ENCODE measurements around the gene PLIN5. TPM values are rescaled to one million over a fixed set of nuclear protein-coding genes. Genes with fewer than 3 reads are reported as not detected.
A peak's percentile ranks its signal among the peaks of the same experiment; 100 is the strongest.
"Not testable (repeated sequence)": the region's sequence is repeated elsewhere in the genome, so short reads cannot be mapped to it uniquely, and the experiment has no call there.

Gene PLIN5
- polyA plus RNA-seq, 3 donors, result 38.2 to 205 (median 66.1) TPM

- WGBS, 3 donors, result 85 to 86% (median 86%) methylated on average over 26 of the region's 26 CpGs
- no peak overlapping the region for H3K27ac ChIP-seq (ENCODE audit: low read depth, low read length)
Observed at GRCh38 chr19:4550479-4551050, 15.5 kb upstream of the PLIN5 start.

DNA sequence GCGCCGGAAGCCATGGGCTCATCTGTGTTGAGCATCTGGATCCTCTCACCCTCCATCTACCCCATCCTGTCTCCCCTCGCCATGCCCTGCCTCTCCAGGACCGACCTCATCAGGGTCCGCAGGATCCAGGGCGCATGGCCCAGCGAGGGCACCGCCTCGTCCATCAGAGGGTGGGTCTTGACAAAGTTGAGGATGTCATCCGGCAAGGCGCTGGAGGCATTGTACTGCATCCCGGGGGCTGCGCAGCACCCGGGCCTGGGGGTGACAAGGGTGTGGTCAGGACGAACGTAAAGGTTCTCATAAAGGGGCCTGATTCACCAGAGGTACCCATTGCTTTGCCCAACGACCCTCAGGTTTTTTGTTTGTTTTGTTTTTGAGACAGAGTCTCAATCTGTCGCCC, 15.0 kb upstream of the PLIN5 start:
- H3K27ac ChIP-seq (ENCODE audit: low read depth, low read length), result no peak overlapping the region
- 92 to 96% (median 93%) methylated on average over 18 of the region's 18 CpGs for WGBS, 3 donors

GRCh38 chr19:4548238-4548584, 13.2 kb upstream of the PLIN5 start:
- 64 to 69% (median 67%) methylated on average over 14 of the region's 14 CpGs for WGBS, 3 donors
- no peak overlapping the region for H3K27ac ChIP-seq (ENCODE audit: low read depth, low read length)

DNA sequence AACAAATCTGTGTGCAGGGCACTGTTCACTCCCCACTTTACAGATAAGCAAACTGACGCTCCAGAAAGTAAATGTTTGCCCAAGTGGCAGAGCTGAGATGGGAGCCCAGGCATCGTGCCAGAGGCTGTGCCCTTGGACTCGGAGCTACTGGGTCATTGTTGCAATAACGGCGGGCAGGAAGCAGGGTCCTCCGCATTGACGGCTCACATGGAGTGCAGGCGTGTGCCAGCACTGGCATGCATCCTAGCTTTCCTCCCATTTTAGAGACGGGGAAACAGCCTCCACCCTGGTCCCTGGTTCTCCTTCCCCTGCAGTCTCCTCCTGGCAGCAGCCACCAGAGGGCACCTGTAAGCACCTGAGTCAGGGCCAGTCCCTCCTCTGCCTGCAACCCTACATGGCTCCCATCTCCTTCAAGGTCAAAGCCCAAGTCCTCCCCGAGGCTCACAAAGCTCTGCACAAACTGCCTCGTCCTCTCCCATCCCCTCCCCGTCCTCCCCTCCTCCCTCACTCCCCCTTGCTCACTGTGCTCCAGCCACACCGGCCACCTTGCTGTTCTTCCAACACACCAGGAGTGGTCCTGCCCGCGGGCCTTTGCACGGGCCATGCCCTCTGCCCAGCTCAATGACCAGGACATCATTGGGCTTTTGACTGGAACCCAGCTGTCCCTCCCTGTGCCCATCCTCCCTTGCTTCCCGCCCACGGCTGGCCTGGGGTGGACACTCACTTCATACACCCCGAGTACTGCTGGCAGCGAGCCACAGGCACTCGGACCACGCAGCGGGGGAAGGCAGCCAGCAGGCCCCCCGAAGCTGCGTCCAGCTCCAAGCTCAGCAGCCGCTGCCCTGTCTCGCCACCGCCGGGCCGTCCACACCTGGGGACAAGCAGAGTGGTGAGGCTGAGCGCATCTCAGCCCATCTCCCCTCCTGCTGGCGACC, 12.5 kb upstream of the PLIN5 start:
- WGBS, 3 donors, result 56 to 68% (median 60%) methylated on average over 30 to 32 of the region's 32 CpGs
- no peak overlapping the region for H3K27ac ChIP-seq (ENCODE audit: low read depth, low read length)

GRCh38 chr19:4543842-4544647, 9.0 kb upstream of the PLIN5 start:
- no peak overlapping the region for H3K27ac ChIP-seq (ENCODE audit: low read depth, low read length)
- WGBS, 3 donors, result 77 to 94% (median 81%) methylated on average over 62 to 87 of the region's 87 CpGs

GRCh38 chr19:4542896-4543841, 8.1 kb upstream of the PLIN5 start:
- WGBS, 3 donors, result 52 to 84% (median 59%) methylated on average over 56 to 77 of the region's 77 CpGs
- H3K27ac ChIP-seq (ENCODE audit: low read depth, low read length), result no peak overlapping the region

DNA sequence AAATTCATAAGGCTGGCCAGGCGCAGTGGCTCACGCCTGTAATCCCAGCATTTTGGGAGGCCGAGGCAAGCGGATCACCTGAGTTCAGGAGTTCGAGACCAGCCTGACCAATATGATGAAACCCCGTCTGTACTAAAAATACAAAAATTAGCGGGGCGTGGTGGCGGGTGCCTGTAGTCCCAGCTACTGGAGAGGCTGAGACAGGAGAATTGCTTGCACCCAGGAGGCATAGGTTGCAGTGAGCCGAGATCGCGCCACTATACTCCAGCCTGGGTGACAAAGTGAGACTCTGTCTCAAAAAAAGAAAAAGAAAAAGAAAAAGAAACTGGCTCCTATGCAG, 6.8 kb upstream of the PLIN5 start:
- 63 to 95% (median 65%) methylated on average over 12 of the region's 12 CpGs for WGBS, 3 donors
- not testable (repeated sequence) for H3K27ac ChIP-seq (ENCODE audit: low read depth, low read length)

DNA sequence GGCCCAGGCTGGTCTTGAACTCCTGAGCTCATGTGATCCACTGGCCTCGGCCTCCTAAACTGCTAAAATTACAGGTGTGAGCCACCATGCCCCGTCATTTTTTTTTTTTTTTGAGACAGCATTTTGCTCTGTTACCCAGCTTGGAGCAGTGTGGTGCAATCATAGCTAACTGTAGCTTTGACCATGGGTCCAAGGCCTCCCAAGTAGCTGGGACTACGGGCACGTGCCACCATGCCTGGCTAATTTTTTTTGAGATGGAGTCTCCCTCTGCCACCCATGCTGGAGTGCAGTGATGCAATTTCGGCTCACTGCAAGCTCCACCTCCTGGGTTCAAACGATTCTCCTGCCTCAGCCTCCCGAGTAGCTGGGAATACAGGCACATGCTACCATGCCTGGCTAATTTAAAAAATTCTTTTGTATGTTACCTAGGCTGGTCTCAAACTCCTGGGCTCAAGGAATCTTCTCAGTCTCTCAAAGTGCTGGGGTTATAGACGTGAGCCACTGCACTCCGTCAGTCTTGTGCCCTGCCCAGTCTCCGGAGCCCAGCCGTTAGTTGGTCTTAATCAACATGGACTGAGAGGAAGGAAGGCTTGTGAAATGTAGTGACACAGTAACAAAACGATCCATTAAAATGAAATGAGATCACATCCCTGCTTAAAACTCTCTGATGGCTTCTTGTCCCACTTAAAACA, 6.2 kb upstream of the PLIN5 start:
- no peak overlapping the region for H3K27ac ChIP-seq (ENCODE audit: low read depth, low read length)
- WGBS, 3 donors, result 48 to 79% (median 55%) methylated on average over 12 of the region's 12 CpGs

DNA sequence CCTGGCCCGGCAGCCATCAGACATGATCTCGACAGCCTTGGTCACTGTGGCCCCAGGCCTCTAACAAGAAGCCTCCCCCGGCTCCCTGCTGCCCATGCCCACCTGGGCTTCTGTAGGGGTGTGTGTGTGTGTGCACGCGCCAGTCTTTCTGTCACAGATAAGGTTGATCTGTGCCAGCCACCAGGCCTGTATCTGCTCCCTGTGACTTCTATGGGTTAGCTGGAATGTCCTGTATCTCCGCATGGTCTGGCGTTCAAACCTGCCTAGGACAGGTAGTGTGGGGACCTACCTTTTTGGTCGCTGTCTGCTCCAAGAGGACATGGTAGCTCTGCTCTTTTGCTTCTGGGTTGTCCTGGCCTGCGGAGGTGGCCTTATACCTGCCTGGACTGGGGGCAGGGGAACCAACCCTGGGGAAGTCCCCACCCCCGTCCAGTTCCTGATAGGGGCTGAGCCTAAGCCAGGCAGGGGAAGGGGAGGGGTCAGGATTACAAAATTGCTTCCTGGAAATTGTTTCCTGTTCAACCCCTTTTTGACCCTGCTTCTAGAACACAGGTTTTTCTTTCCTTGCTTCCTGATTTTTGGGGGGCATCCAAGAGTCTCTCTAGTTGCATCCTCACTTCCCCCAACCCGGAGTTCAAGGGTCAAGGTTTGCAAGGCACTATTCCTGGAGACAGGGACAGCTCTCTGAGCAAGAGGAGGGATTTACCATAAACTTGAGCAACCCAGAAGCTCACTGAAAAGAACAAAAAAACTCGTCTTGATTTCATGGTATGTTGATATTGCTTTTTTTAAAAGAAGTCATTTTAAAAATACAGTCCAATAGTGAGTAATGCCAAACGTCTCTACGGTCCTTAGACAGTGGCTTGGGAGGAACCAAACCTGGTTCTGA, 4.9 kb upstream of the PLIN5 start, which contains the start of gene LRG1:
Gene LRG1 (minus strand): TSS at position 344 of the 889 bp plus-strand sequence. CDS start 23 bp downstream, at position 321.
- WGBS, 3 donors, result 31 to 42% (median 39%) methylated on average over 14 of the region's 14 CpGs
- H3K27ac ChIP-seq (ENCODE audit: low read depth, low read length), result peak within 1 kb of the TSS; percentile 26

DNA sequence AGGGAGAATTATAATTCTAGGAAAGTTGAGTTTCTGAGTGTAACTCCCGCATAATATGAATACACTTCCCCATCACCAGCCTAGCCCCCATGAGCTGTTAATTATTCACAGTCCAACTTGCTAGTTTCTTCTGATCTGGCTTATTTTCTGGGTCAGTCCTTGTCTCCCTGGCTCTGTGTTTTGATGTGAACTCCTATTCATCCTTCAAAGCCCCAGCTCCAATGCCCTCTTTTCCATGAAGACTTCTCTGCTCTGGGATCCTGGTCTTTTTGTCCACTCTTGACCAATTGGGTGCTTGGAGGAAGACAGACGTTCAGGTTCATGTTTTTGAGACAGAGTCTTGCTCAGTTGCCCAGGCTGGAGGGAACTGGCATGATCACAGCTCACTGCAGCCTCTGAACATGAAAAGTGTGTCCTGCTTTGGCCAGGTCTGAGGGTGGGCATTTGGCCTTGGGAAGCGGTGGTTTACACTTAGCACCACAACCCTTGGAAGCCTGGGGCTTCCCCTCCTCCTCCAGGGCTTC, 4.2 kb upstream of the PLIN5 start:
- no peak overlapping the region for H3K27ac ChIP-seq (ENCODE audit: low read depth, low read length)
- 71 to 81% (median 78%) methylated on average over 3 of the region's 3 CpGs for WGBS, 3 donors

DNA sequence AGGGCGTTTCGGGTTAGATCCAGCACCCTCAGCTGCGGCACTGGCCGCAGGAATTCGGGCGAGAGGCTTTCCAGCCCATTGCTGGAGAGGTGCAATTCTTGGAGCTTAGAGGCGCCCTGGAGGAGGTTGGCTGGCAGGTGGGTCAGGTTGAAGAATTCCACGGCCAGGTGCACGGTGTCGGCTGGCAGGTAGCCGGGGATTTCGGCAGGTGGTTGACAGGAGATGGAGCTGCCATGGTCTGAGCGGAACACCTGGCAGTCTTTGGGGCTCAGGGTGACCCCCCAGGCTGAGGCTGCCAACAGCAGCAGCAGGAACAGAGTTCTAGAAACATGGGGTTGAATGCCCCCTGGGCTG, 3.6 kb upstream of the PLIN5 start:
- WGBS, 3 donors, result 72 to 94% (median 89%) methylated on average over 13 of the region's 13 CpGs
- H3K27ac ChIP-seq (ENCODE audit: low read depth, low read length), result no peak overlapping the region

- WGBS, 3 donors, result 76 to 80% (median 77%) methylated on average over 27 of the region's 27 CpGs
- no peak overlapping the region for H3K27ac ChIP-seq (ENCODE audit: low read depth, low read length)
Observed at GRCh38 chr19:4537953-4538600, 3.1 kb upstream of the PLIN5 start.

GRCh38 chr19:4536798-4537197, 1.8 kb upstream of the PLIN5 start:
- no peak overlapping the region for H3K27ac ChIP-seq (ENCODE audit: low read depth, low read length)
- 32 to 62% (median 52%) methylated on average over 5 of the region's 5 CpGs for WGBS, 3 donors

- no peak overlapping the region for H3K27ac ChIP-seq (ENCODE audit: low read depth, low read length)
- 81 to 84% (median 83%) methylated on average over 9 of the region's 9 CpGs for WGBS, 3 donors
Observed at GRCh38 chr19:4533835-4534424, 1.1 kb downstream of the PLIN5 start.

- H3K27ac ChIP-seq (ENCODE audit: low read depth, low read length), result no peak overlapping the region
- 79 to 87% (median 82%) methylated on average over 9 of the region's 9 CpGs for WGBS, 3 donors
Observed at GRCh38 chr19:4533334-4533733, 1.7 kb downstream of the PLIN5 start.

Data from adipose tissue (tissue), 3 donors.